Measurements from ENCODE around the gene USP17L11. TPM values are rescaled to one million over a fixed set of nuclear protein-coding genes. Genes with fewer than 3 reads are reported as not detected.
A peak's percentile ranks its signal among the peaks of the same experiment; 100 is the strongest.
"Not testable (repeated sequence)": the region's sequence is repeated elsewhere in the genome, so short reads cannot be mapped to it uniquely, and the experiment has no call there.

The USP17L11 gene
- total and polyA plus RNA-seq, 5 donors from 2014 or later, result not detected

GRCh38 chr4:9234085-9234484, 18.9 kb downstream of the USP17L11 start, which contains the start of gene USP17L15:
TSS of gene USP17L15 (plus strand) at chr4:9234385. CDS start at chr4:9234385, 0 bp downstream.
- H3K27ac ChIP-seq (ENCODE audit: insufficient read depth, low read length, poor library complexity, severe bottlenecking); H3K9me3 Mint-ChIP-seq; DNase-seq; H3K36me3 Mint-ChIP-seq; H3K27me3 ChIP-seq (ENCODE audit: control insufficient read depth, insufficient read depth, low read length); H3K27me3 Mint-ChIP-seq; H3K4me1 ChIP-seq (ENCODE audit: control insufficient read depth, insufficient read depth, low read length, poor library complexity, severe bottlenecking); H3K4me3 Mint-ChIP-seq; H3K9me3 ChIP-seq (ENCODE audit: control insufficient read depth in 2 of 2, low read length in 2 of 2); H3K27ac Mint-ChIP-seq; H3K36me3 ChIP-seq (ENCODE audit: control insufficient read depth, insufficient read depth, low read length); ATAC-seq (ENCODE audit: low read depth in 2 of 2); H3K4me1 Mint-ChIP-seq; H3K4me3 ChIP-seq (ENCODE audit: low read depth, low read length): not testable (repeated sequence)

- H3K27ac Mint-ChIP-seq; H3K36me3 Mint-ChIP-seq; H3K4me1 Mint-ChIP-seq; H3K27me3 ChIP-seq (ENCODE audit: control insufficient read depth, insufficient read depth, low read length); H3K9me3 Mint-ChIP-seq; H3K27ac ChIP-seq (ENCODE audit: insufficient read depth, low read length, poor library complexity, severe bottlenecking); H3K36me3 ChIP-seq (ENCODE audit: control insufficient read depth, insufficient read depth, low read length); ATAC-seq (ENCODE audit: low read depth in 2 of 2); H3K4me3 Mint-ChIP-seq; H3K27me3 Mint-ChIP-seq; H3K4me3 ChIP-seq (ENCODE audit: low read depth, low read length); H3K4me1 ChIP-seq (ENCODE audit: control insufficient read depth, insufficient read depth, low read length, poor library complexity, severe bottlenecking); H3K9me3 ChIP-seq (ENCODE audit: control insufficient read depth in 2 of 2, low read length in 2 of 2); DNase-seq: not testable (repeated sequence)
Observed at GRCh38 chr4:9238461-9238860, 23.3 kb downstream of the USP17L11 start.

- not testable (repeated sequence) for H3K27ac ChIP-seq (ENCODE audit: insufficient read depth, low read length, poor library complexity, severe bottlenecking); H3K27me3 Mint-ChIP-seq; H3K9me3 Mint-ChIP-seq; H3K36me3 Mint-ChIP-seq; H3K4me1 Mint-ChIP-seq; H3K27me3 ChIP-seq (ENCODE audit: control insufficient read depth, insufficient read depth, low read length); H3K4me1 ChIP-seq (ENCODE audit: control insufficient read depth, insufficient read depth, low read length, poor library complexity, severe bottlenecking); H3K27ac Mint-ChIP-seq; H3K36me3 ChIP-seq (ENCODE audit: control insufficient read depth, insufficient read depth, low read length); H3K9me3 ChIP-seq (ENCODE audit: control insufficient read depth in 2 of 2, low read length in 2 of 2); ATAC-seq (ENCODE audit: low read depth in 2 of 2); H3K4me3 ChIP-seq (ENCODE audit: low read depth, low read length); DNase-seq; H3K4me3 Mint-ChIP-seq
Observed at GRCh38 chr4:9243579-9243978, 28.4 kb downstream of the USP17L11 start, which contains the start of gene USP17L17. TSS of gene USP17L17 (plus strand) at chr4:9243879. CDS start at chr4:9243879, 0 bp downstream.

DNA sequence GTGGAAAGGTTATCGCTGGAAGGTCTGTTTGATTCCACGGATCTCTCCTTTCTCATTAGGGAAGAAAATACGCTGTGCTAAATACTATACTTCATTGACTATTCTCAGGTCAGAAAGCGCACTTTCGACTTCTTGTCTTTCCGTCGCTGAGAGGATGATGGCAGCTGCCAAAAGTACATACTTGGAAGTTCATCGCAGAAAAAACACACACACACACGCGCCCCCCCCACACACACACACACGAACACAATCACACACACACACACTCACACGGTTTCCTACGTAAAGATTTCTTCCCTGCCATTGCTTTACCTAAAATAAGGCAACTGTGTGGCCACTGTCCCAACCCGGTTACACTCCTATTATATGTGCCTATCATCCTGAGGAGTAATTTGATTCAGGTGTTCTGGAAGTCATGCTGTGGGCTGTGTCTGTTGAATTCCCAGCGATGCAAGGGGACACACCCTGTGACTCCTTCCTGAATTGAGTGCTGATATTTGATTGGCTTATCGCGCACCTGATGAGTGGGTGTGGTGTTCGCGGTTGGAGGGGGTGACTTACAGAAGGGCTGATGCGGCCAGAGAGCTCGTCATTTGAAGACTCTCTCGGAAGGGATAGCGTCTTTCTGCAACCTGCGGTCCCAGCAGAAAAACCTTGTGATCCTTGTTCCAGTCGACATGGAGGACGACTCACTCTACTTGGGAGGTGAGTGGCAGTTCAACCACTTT, 32.9 kb downstream of the USP17L11 start, which contains the start of gene USP17L18:
Gene USP17L18, plus strand, starts transcription at position 678 of the 728 bp plus-strand sequence. Its CDS starts 0 bp downstream, at position 678.
- H3K27ac ChIP-seq (ENCODE audit: insufficient read depth, low read length, poor library complexity, severe bottlenecking); H3K4me3 ChIP-seq (ENCODE audit: low read depth, low read length); H3K36me3 ChIP-seq (ENCODE audit: control insufficient read depth, insufficient read depth, low read length); H3K4me1 Mint-ChIP-seq; H3K4me3 Mint-ChIP-seq; H3K27ac Mint-ChIP-seq; H3K27me3 ChIP-seq (ENCODE audit: control insufficient read depth, insufficient read depth, low read length); H3K9me3 Mint-ChIP-seq; ATAC-seq (ENCODE audit: low read depth in 2 of 2); H3K36me3 Mint-ChIP-seq; H3K27me3 Mint-ChIP-seq; H3K9me3 ChIP-seq (ENCODE audit: control insufficient read depth in 2 of 2, low read length in 2 of 2); H3K4me1 ChIP-seq (ENCODE audit: control insufficient read depth, insufficient read depth, low read length, poor library complexity, severe bottlenecking): not testable (repeated sequence)
- peak in 1 of 3 donors; percentile 0 for DNase-seq

DNA sequence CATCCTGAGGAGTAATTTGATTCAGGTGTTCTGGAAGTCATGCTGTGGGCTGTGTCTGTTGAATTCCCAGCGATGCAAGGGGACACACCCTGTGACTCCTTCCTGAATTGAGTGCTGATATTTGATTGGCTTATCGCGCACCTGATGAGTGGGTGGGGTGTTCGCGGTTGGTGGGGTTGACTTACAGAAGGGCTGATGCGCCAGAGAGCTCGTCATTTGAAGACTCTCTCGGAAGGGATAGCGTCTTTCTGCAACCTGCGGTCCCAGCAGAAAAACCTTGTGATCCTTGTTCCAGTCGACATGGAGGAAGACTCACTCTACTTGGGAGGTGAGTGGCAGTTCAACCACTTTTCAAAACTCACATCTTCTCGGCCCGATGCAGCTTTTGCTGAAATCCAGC, 37.9 kb downstream of the USP17L11 start, which contains the start of gene USP17L19:
Gene USP17L19, plus strand, starts transcription at position 301 of the 400 bp plus-strand sequence. Its CDS starts 0 bp downstream, at position 301.
- not testable (repeated sequence) for H3K4me3 Mint-ChIP-seq; H3K36me3 Mint-ChIP-seq; H3K4me3 ChIP-seq (ENCODE audit: low read depth, low read length); H3K27me3 Mint-ChIP-seq; H3K9me3 Mint-ChIP-seq; H3K27ac Mint-ChIP-seq; H3K4me1 ChIP-seq (ENCODE audit: control insufficient read depth, insufficient read depth, low read length, poor library complexity, severe bottlenecking); H3K36me3 ChIP-seq (ENCODE audit: control insufficient read depth, insufficient read depth, low read length); H3K27me3 ChIP-seq (ENCODE audit: control insufficient read depth, insufficient read depth, low read length); H3K27ac ChIP-seq (ENCODE audit: insufficient read depth, low read length, poor library complexity, severe bottlenecking); ATAC-seq (ENCODE audit: low read depth in 2 of 2); H3K4me1 Mint-ChIP-seq; DNase-seq; H3K9me3 ChIP-seq (ENCODE audit: control insufficient read depth in 2 of 2, low read length in 2 of 2)

- not testable (repeated sequence) for H3K27ac Mint-ChIP-seq; H3K27me3 Mint-ChIP-seq; H3K4me3 Mint-ChIP-seq; H3K4me1 Mint-ChIP-seq; H3K9me3 ChIP-seq (ENCODE audit: control insufficient read depth in 2 of 2, low read length in 2 of 2); H3K27me3 ChIP-seq (ENCODE audit: control insufficient read depth, insufficient read depth, low read length); H3K4me3 ChIP-seq (ENCODE audit: low read depth, low read length); DNase-seq; H3K36me3 ChIP-seq (ENCODE audit: control insufficient read depth, insufficient read depth, low read length); ATAC-seq (ENCODE audit: low read depth in 2 of 2); H3K9me3 Mint-ChIP-seq; H3K36me3 Mint-ChIP-seq; H3K4me1 ChIP-seq (ENCODE audit: control insufficient read depth, insufficient read depth, low read length, poor library complexity, severe bottlenecking); H3K27ac ChIP-seq (ENCODE audit: insufficient read depth, low read length, poor library complexity, severe bottlenecking)
Observed at GRCh38 chr4:9257824-9258223, 42.6 kb downstream of the USP17L11 start, which contains the start of gene USP17L20. TSS of gene USP17L20 (plus strand) at chr4:9258124. CDS start at chr4:9258124, 0 bp downstream.

DNA sequence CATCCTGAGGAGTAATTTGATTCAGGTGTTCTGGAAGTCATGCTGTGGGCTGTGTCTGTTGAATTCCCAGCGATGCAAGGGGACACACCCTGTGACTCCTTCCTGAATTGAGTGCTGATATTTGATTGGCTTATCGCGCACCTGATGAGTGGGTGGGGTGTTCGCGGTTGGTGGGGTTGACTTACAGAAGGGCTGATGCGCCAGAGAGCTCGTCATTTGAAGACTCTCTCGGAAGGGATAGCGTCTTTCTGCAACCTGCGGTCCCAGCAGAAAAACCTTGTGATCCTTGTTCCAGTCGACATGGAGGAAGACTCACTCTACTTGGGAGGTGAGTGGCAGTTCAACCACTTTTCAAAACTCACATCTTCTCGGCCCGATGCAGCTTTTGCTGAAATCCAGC, 47.4 kb downstream of the USP17L11 start, which contains the start of gene USP17L21:
Gene USP17L21, plus strand, starts transcription at position 301 of the 400 bp plus-strand sequence. Its CDS starts 0 bp downstream, at position 301.
- not testable (repeated sequence) for DNase-seq; H3K27me3 Mint-ChIP-seq; H3K27ac ChIP-seq (ENCODE audit: insufficient read depth, low read length, poor library complexity, severe bottlenecking); H3K27ac Mint-ChIP-seq; H3K4me1 Mint-ChIP-seq; H3K4me1 ChIP-seq (ENCODE audit: control insufficient read depth, insufficient read depth, low read length, poor library complexity, severe bottlenecking); H3K27me3 ChIP-seq (ENCODE audit: control insufficient read depth, insufficient read depth, low read length); H3K36me3 Mint-ChIP-seq; H3K36me3 ChIP-seq (ENCODE audit: control insufficient read depth, insufficient read depth, low read length); H3K9me3 ChIP-seq (ENCODE audit: control insufficient read depth in 2 of 2, low read length in 2 of 2); H3K4me3 Mint-ChIP-seq; ATAC-seq (ENCODE audit: low read depth in 2 of 2); H3K9me3 Mint-ChIP-seq; H3K4me3 ChIP-seq (ENCODE audit: low read depth, low read length)

Measured in CD4-positive, CD25-positive, alpha-beta regulatory T cell (primary cell).